ENCODE results near the gene MSGN1.
A peak's percentile ranks its signal among the peaks of the same experiment; 100 is the strongest.

Gene MSGN1

GRCh38 chr2:17845806-17846205, 29.5 kb downstream of the MSGN1 start:
- no peak overlapping the region for H3K4me3 ChIP-seq (ENCODE audit: control insufficient read depth, low read depth, low read length)
- no peak for DNase-seq (ENCODE audit: low read depth)
- TF ChIP-seq CTCF (conservative IDR thresholded peaks at IDR 0.05; ENCODE audit: control insufficient read depth, insufficient read depth, low read depth, low read length): no peak

- no peak for DNase-seq (ENCODE audit: low read depth)
- TF ChIP-seq CTCF (conservative IDR thresholded peaks at IDR 0.05; ENCODE audit: control insufficient read depth, insufficient read depth, low read depth, low read length): no peak
- H3K4me3 ChIP-seq (ENCODE audit: control insufficient read depth, low read depth, low read length): no peak overlapping the region
These were observed 30.4 kb downstream of the MSGN1 start for GRCh38 chr2:17846676-17847075.

GRCh38 chr2:17847236-17847635, 31.0 kb downstream of the MSGN1 start:
- DNase-seq (ENCODE audit: low read depth): no peak
- no peak overlapping the region for H3K4me3 ChIP-seq (ENCODE audit: control insufficient read depth, low read depth, low read length)
- TF ChIP-seq CTCF (conservative IDR thresholded peaks at IDR 0.05; ENCODE audit: control insufficient read depth, insufficient read depth, low read depth, low read length): no peak

GRCh38 chr2:17849275-17849674, 33.0 kb downstream of the MSGN1 start:
- no peak overlapping the region for H3K4me3 ChIP-seq (ENCODE audit: control insufficient read depth, low read depth, low read length)
- no peak for TF ChIP-seq CTCF (conservative IDR thresholded peaks at IDR 0.05; ENCODE audit: control insufficient read depth, insufficient read depth, low read depth, low read length)
- no peak for DNase-seq (ENCODE audit: low read depth)

- DNase-seq (ENCODE audit: low read depth): no peak
- no peak overlapping the region for H3K4me3 ChIP-seq (ENCODE audit: control insufficient read depth, low read depth, low read length)
- TF ChIP-seq CTCF (conservative IDR thresholded peaks at IDR 0.05; ENCODE audit: control insufficient read depth, insufficient read depth, low read depth, low read length): no peak
These were observed 33.9 kb downstream of the MSGN1 start for GRCh38 chr2:17850151-17850550.

- TF ChIP-seq CTCF (conservative IDR thresholded peaks at IDR 0.05; ENCODE audit: control insufficient read depth, insufficient read depth, low read depth, low read length): peak; percentile 93
- no peak overlapping the region for H3K4me3 ChIP-seq (ENCODE audit: control insufficient read depth, low read depth, low read length)
- DNase-seq (ENCODE audit: low read depth): peak; percentile 70
These were observed 35.7 kb downstream of the MSGN1 start for GRCh38 chr2:17851731-17852585.
